SK-N-SH (cell line): ENCODE data around the gene CLEC10A.

Experiments
- CHD2 ChIP-seq: fragments of 150-350 bp; IDR thresholded peaks from 2 replicates; pipeline ENCODE4 v1.6.1; 2018; ENCODE audit warnings: low read length; ENCODE audit not compliant: partially characterized antibody
- CTCF ChIP-seq: fragments of 200-600 bp; sonication (generic); IDR thresholded peaks from 2 replicates; pipeline ENCODE4 v1.6.1; 2017; ENCODE audit warnings: antibody characterized with exemption, mild to moderate bottlenecking, moderate library complexity
- EP300 ChIP-seq, 2 experiments: IDR thresholded peaks; 2 replicates each; pipeline versions ENCODE4 v1.4.0 to v1.6.1; 2012; ENCODE audit warnings: borderline replicate concordance in 1 of 2, low read depth in 1 of 2, low read length in 1 of 2
- EZH2phosphoT487 ChIP-seq: fragments of 200-600 bp; sonication (generic); IDR thresholded peaks from 2 replicates; pipeline ENCODE4 v1.6.1; 2017; ENCODE audit warnings: low read depth, mixed run types, mild to moderate bottlenecking, antibody characterized with exemption, moderate library complexity, borderline replicate concordance
- FOXJ3 ChIP-seq: sonication (generic); formaldehyde crosslinking; IDR thresholded peaks from 2 replicates; pipeline ENCODE4 v1.5.1; 2020; ENCODE audit warnings: mild to moderate bottlenecking, missing genetic modification reagents
- NFIC ChIP-seq: IDR thresholded peaks from 2 replicates; pipeline ENCODE4 v1.4.0; 2012; ENCODE audit warnings: borderline replicate concordance
- PBX3 ChIP-seq: IDR thresholded peaks from 2 replicates; pipeline ENCODE4; 2012
- POLR2AphosphoS5 ChIP-seq: IDR thresholded peaks from 2 replicates; pipeline ENCODE4 v1.6.1; 2012; ENCODE audit warnings: low read depth, low read length
- TAF1 ChIP-seq: IDR thresholded peaks from 2 replicates; pipeline ENCODE4 v1.6.1; 2012; ENCODE audit warnings: low read depth, mild to moderate bottlenecking, low read length, moderate library complexity, borderline replicate concordance
- TF ChIP-seq, protein P1 (sequence below): fragments of 150-350 bp; IDR thresholded peaks from 2 replicates; pipeline ENCODE4 v1.6.1; 2017; ENCODE audit warnings: antibody characterized with exemption, low read length, low read depth, borderline replicate concordance

DNA sequence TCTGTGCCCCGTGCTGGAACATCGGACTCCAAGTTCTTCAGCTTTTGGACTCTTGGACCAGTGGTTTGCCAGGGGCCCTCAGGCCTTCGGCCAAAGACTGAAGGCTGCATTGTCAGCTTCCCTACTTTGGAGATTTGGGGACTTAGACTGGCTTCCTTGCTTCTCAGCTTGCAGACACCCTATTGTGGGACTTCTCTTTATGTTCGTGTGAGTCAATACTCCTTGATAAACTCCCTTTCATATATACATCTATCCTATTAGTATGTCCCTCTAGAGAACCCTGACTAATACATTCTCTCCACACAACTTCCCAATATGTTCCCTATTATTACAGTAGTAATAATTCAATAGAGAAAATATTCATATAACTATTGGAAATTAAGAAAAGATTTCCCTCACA, 43.8 kb upstream of the CLEC10A start:
- TF ChIP-seq EZH2phosphoT487 = no peak
- TF ChIP-seq CTCF = no peak
- no peak for TF ChIP-seq POLR2AphosphoS5
- no peak for TF ChIP-seq EP300 (IDR thresholded peaks at IDR 0.05; ENCODE audit: borderline replicate concordance in 1 of 2, low read depth in 1 of 2, low read length in 1 of 2)
- no peak for TF ChIP-seq PBX3
- TF ChIP-seq, protein P1, sequence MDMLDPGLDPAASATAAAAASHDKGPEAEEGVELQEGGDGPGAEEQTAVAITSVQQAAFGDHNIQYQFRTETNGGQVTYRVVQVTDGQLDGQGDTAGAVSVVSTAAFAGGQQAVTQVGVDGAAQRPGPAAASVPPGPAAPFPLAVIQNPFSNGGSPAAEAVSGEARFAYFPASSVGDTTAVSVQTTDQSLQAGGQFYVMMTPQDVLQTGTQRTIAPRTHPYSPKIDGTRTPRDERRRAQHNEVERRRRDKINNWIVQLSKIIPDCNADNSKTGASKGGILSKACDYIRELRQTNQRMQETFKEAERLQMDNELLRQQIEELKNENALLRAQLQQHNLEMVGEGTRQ = no peak
- no peak for TF ChIP-seq FOXJ3
- no peak for TF ChIP-seq NFIC
- no peak for TF ChIP-seq TAF1
- TF ChIP-seq CHD2 = no peak
